MM.1S (cell line): Measurements from ENCODE around the gene PNMA8C.

Experiments
- EZH2 ChIP-seq: fragments of 300-600 bp; sonication (generic); optimal IDR thresholded peaks from 2 replicates; pipeline ENCODE3; 2017; ENCODE audit warnings: low read depth, mild to moderate bottlenecking, antibody characterized with exemption, low read length, mixed read lengths
- TF ChIP-seq, protein P1 (sequence below): fragments of 300-600 bp; sonication (generic); IDR thresholded peaks from 2 replicates; pipeline ENCODE4 v1.5.1; 2016; ENCODE audit warnings: antibody characterized with exemption, low read length, mixed read lengths

DNA sequence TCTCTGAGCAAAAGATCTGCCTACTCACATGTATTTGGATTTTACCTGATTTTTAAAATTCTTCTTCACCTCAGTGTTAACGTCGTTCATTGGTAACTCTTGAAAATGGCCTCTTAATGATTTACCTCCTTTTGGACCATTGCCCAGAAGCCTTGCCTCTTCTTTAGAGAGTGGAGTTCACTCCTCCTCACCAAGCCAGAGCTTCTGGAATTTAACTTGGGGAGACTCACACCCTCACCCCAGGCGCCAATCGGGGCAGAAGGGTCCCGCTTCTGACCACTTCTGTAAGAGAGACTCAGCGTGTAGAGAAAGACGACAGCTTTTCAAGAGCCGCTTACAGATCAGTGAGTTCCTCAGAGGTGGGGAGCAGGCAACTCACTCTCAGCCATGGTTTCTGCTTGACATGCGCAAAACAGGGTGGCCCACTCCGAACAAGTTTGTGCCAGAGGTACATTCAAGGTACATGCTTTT, 2.7 kb downstream of the PNMA8C start:
- TF ChIP-seq, protein P1, sequence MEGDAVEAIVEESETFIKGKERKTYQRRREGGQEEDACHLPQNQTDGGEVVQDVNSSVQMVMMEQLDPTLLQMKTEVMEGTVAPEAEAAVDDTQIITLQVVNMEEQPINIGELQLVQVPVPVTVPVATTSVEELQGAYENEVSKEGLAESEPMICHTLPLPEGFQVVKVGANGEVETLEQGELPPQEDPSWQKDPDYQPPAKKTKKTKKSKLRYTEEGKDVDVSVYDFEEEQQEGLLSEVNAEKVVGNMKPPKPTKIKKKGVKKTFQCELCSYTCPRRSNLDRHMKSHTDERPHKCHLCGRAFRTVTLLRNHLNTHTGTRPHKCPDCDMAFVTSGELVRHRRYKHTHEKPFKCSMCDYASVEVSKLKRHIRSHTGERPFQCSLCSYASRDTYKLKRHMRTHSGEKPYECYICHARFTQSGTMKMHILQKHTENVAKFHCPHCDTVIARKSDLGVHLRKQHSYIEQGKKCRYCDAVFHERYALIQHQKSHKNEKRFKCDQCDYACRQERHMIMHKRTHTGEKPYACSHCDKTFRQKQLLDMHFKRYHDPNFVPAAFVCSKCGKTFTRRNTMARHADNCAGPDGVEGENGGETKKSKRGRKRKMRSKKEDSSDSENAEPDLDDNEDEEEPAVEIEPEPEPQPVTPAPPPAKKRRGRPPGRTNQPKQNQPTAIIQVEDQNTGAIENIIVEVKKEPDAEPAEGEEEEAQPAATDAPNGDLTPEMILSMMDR = no peak
- no peak for TF ChIP-seq EZH2
